HepG2 (cell line): ENCODE measurements around the gene SF1. TPM values are rescaled to one million over a fixed set of nuclear protein-coding genes. Genes with fewer than 3 reads are reported as not detected.

Experiments used
- ATAC-seq: fragments of 200-7000 bp; cut with Tn5 transposase; 3 replicates; pipeline ENCODE4 v1.9.1; 2020; ENCODE audit warnings: mild to moderate bottlenecking, moderate library complexity
- BruUV-seq: library from RNA; stranded (reverse); fragments of 400-500 nt; replicated peaks from 2 replicates; lab custom pipeline; 2021; lab: Mats Ljungman, UMichigan
- CTCF ChIA-PET: fragments of 300-600 bp; formaldehyde crosslinking; extraction: SDS; loops from one replicate; lab custom pipeline; 2021; ENCODE audit warnings: low total read pairs, inconsistent platforms, low intra/inter-chr PET ratio; lab: Yijun Ruan, JAX
- POLR2A ChIA-PET: fragments of 350-600 bp; sonication (Branson Sonifier 250); formaldehyde crosslinking; loops from one replicate; lab custom pipeline; 2020; ENCODE audit warnings: antibody characterized with exemption, inconsistent platforms; lab: Yijun Ruan, JAX
- DNase-seq: peaks from one replicate; pipeline ENCODE4 v3.0.0-alpha.2; 2015; ENCODE audit warnings: low spot score
- FAIRE-seq: peaks from 3 replicates; lab custom pipeline; 2011; peaks lifted over from hg19 to GRCh38; lab: Jason Lieb, UNC
- H2AFZ ChIP-seq: one replicate; pipeline ENCODE4 v1.6.1; 2011; ENCODE audit warnings: low read length, inconsistent platforms
- H3K27ac ChIP-seq: fragments of 300-600 bp; 3 replicates; pipeline ENCODE4 v1.8.0; 2011; ENCODE audit warnings: mixed run types, mild to moderate bottlenecking, mixed read lengths, low read length, inconsistent platforms; ENCODE audit not compliant: insufficient read depth; ENCODE audit errors: extremely low read length
- H3K27me3 ChIP-seq, 2 experiments: fragments of 200-600 bp in 1 of 2; 2 replicates in 1 of 2; 3 replicates in 1 of 2; pipeline versions ENCODE4 v1.6.0 to v1.8.0; 2011; ENCODE audit warnings: low read length in 2 of 2, mild to moderate bottlenecking in 2 of 2, moderate library complexity in 2 of 2, inconsistent platforms in 1 of 2; ENCODE audit not compliant: insufficient read depth in 2 of 2, control insufficient read depth in 1 of 2
- H3K36me3 ChIP-seq, 2 experiments: fragments of 200-600 bp in 1 of 2; replicated peaks in 1 of 2; 2 replicates in 1 of 2; 3 replicates in 1 of 2; pipeline versions ENCODE4 v1.5.1 to v1.8.0; 2011; ENCODE audit warnings: low read length in 2 of 2, inconsistent platforms in 1 of 2; ENCODE audit not compliant: insufficient read depth in 2 of 2, control insufficient read depth in 1 of 2
- H3K4me1 ChIP-seq: 2 replicates; pipeline ENCODE4 v1.5.1; 2012; ENCODE audit warnings: low read length, inconsistent platforms; ENCODE audit not compliant: insufficient read depth
- H3K4me2 ChIP-seq: 2 replicates; pipeline ENCODE4 v1.6.0; 2011; ENCODE audit warnings: low read depth, low read length, inconsistent platforms
- H3K4me3 ChIP-seq, 3 experiments: fragments of 200-600 bp in 1 of 3; sonication (generic), shearing (Covaris generic) in 1 of 3; replicated peaks in 1 of 3; 2 replicates each; pipeline ENCODE4 v1.5.1; 2011 to 2016; ENCODE audit warnings: low read length in 3 of 3, inconsistent platforms in 2 of 3, low read depth in 2 of 3, mild to moderate bottlenecking in 2 of 3, control low read depth in 1 of 3, mixed read lengths in 1 of 3; ENCODE audit not compliant: insufficient read depth in 1 of 3
- H3K79me2 ChIP-seq: one replicate; pipeline ENCODE4 v1.6.1; 2011; ENCODE audit warnings: low read length, inconsistent platforms; ENCODE audit not compliant: insufficient read depth
- H3K9ac ChIP-seq: 2 replicates; pipeline ENCODE4 v1.6.0; 2011; ENCODE audit warnings: mild to moderate bottlenecking, low read depth, low read length, inconsistent platforms; ENCODE audit not compliant: insufficient read depth
- H3K9me3 ChIP-seq: 2 replicates; pipeline ENCODE4 v1.5.1; 2012; ENCODE audit warnings: mild to moderate bottlenecking, low read length
- H4K20me1 ChIP-seq: 2 replicates; pipeline ENCODE4 v1.6.0; 2011; ENCODE audit warnings: inconsistent platforms, mild to moderate bottlenecking, low read length, moderate library complexity; ENCODE audit not compliant: insufficient read depth
- BORCS8-MEF2B ChIP-seq: sonication (generic); formaldehyde crosslinking; IDR thresholded peaks from 2 replicates; pipeline ENCODE4 v1.8.0; 2022; ENCODE audit warnings: mild to moderate bottlenecking, missing genetic modification reagents
- CENPBD1 ChIP-seq: sonication (generic); formaldehyde crosslinking; IDR thresholded peaks from 2 replicates; pipeline ENCODE4 v1.8.0; 2022; ENCODE audit warnings: missing genetic modification reagents, low read depth, mild to moderate bottlenecking, borderline replicate concordance
- ELF3 ChIP-seq: IDR thresholded peaks from 2 replicates; pipeline ENCODE4 v1.6.1; 2016; ENCODE audit warnings: missing genetic modification reagents, missing compliant biosample characterization
- GATAD2A ChIP-seq: IDR thresholded peaks from 2 replicates; pipeline ENCODE4 v1.6.1; 2016
- HNF4A ChIP-seq: sonication (generic); formaldehyde crosslinking; IDR thresholded peaks from 2 replicates; pipeline ENCODE4 v1.4.0; 2020; ENCODE audit warnings: missing genetic modification reagents
- HNRNPL ChIP-seq: fragments of 200-400 bp; formaldehyde crosslinking; IDR thresholded peaks from 2 replicates; pipeline ENCODE4 v1.6.1; 2017; ENCODE audit warnings: mild to moderate bottlenecking, low read depth, low read length
- MEIS1 ChIP-seq: sonication (generic); formaldehyde crosslinking; IDR thresholded peaks from 2 replicates; pipeline ENCODE4 v1.9.0; 2021; ENCODE audit warnings: mild to moderate bottlenecking, missing genetic modification reagents, moderate library complexity, borderline replicate concordance
- MYPOP ChIP-seq: sonication (generic); formaldehyde crosslinking; IDR thresholded peaks from 2 replicates; pipeline ENCODE4 v1.8.1; 2023; ENCODE audit warnings: mild to moderate bottlenecking, moderate library complexity, missing genetic modification reagents
- NR2F1 ChIP-seq, 2 experiments: fragments of 450-650 bp in 1 of 2; formaldehyde crosslinking in 1 of 2; IDR thresholded peaks; 2 replicates each; pipeline versions ENCODE4 v1.5.0 to v1.6.1; 2016 to 2020; ENCODE audit warnings: mild to moderate bottlenecking in 1 of 2, missing compliant biosample characterization in 1 of 2, missing genetic modification reagents in 1 of 2, moderate library complexity in 1 of 2
- POLR2G ChIP-seq: fragments of 200-400 bp; formaldehyde crosslinking; IDR thresholded peaks from 2 replicates; pipeline ENCODE4 v1.6.1; 2018; ENCODE audit warnings: mild to moderate bottlenecking, low read depth, low read length, moderate library complexity
- RXRA ChIP-seq: sonication (generic); formaldehyde crosslinking; IDR thresholded peaks from 2 replicates; pipeline ENCODE4 v1.5.1; 2020; ENCODE audit warnings: missing genetic modification reagents
- SAP130 ChIP-seq: IDR thresholded peaks from 2 replicates; pipeline ENCODE4 v1.6.1; 2016; ENCODE audit warnings: low read depth
- TBX2 ChIP-seq: sonication (generic); formaldehyde crosslinking; IDR thresholded peaks from 2 replicates; pipeline ENCODE4 v1.5.0; 2020; ENCODE audit warnings: missing genetic modification reagents, mild to moderate bottlenecking, borderline replicate concordance
- ZBTB33 ChIP-seq: sonication (generic); formaldehyde crosslinking; IDR thresholded peaks from 2 replicates; pipeline ENCODE4 v1.4.0; 2020; ENCODE audit warnings: missing genetic modification reagents
- ZFY ChIP-seq: sonication (generic); formaldehyde crosslinking; IDR thresholded peaks from 2 replicates; pipeline ENCODE4 v1.4.0; 2020; ENCODE audit warnings: missing genetic modification reagents
- ZNF33B ChIP-seq: sonication (generic); formaldehyde crosslinking; IDR thresholded peaks from 2 replicates; pipeline ENCODE4 v1.5.1; 2020; ENCODE audit warnings: mild to moderate bottlenecking, missing genetic modification reagents
- ZNF501 ChIP-seq: sonication (generic); formaldehyde crosslinking; IDR thresholded peaks from 2 replicates; pipeline ENCODE4 v1.5.1; 2020; ENCODE audit warnings: mild to moderate bottlenecking, moderate library complexity, missing genetic modification reagents
- ZNF777 ChIP-seq: sonication (generic); formaldehyde crosslinking; IDR thresholded peaks from 2 replicates; pipeline ENCODE4 v1.4.0; 2020; ENCODE audit warnings: missing genetic modification reagents
- WGBS: methylation state at CpG from one replicate; pipeline ENCODE4 v1.1.6; 2017; ENCODE audit warnings: low lambda C conversion rate; 5-methylcytosine and 5-hydroxymethylcytosine counted together
- in situ Hi-C: cut with HindIII; loops from 2 replicates; pipeline ENCODE4 v1.10.0; 2017; ENCODE audit warnings: low pct_unique_long_range_greater_than_20kb; ENCODE audit not compliant: extremely low pct_ligation_motif_present
- intact Hi-C: fragments of 100-400 bp; cut with micrococcal nuclease; formaldehyde crosslinking; loops from one replicate; pipeline ENCODE4 v1.10.0; 2022; ENCODE audit not compliant: unreplicated experiment
- polyA plus RNA-seq, 8 experiments: library from polyadenylated mRNA; depleted of rRNA in 3 of 8; stranded (reverse) in 7 of 8; unstranded in 1 of 8; fragments of >200 nt; fragmentation: Illumina TruSeq in 4 of 8; extraction: Trizol in 4 of 8; gene quantifications; 2 replicates each; pipeline versions ENCODE4 v1.2.1 to v1.2.3, GENCODE V29; 2011 to 2016; ENCODE audit warnings: low read depth in 4 of 8, missing spikeins in 1 of 8, mixed read lengths in 1 of 8; ENCODE audit not compliant: insufficient read depth in 1 of 8
- total RNA-seq, 5 experiments: library from RNA; depleted of rRNA; stranded (reverse); fragments of >200 nt; fragmentation: Illumina TruSeq; extraction: Trizol; gene quantifications; 2 replicates each; pipeline ENCODE4 v1.2.3, GENCODE V29; 2016; ENCODE audit warnings: low read depth in 1 of 5

SF1 gene
- total and polyA plus RNA-seq, 2 of the 13 experiments (the other 11 are each of a cell fraction or from before 2014, with no cell fraction given), result 55.5 to 70.4 TPM

- TF ChIP-seq ZBTB33 (peak; percentile 97), MYPOP (CRISPR knock-in tag) (no peak), ELF3 (CRISPR knock-in tag) (no peak), CENPBD1 (CRISPR knock-in tag) (no peak)
- TF ChIP-seq, all 625 proteins: peak for 15
Measured at GRCh38 chr11:64759722-64760719, 18.3 kb downstream of the SF1 start, which contains the start of gene PYGM (continued).

GRCh38 chr11:64759131-64759721 is 19.1 kb downstream of the SF1 start:
- no peak overlapping the region for H3K9ac ChIP-seq
- FAIRE-seq (no peak), DNase-seq (peak; percentile 50), ATAC-seq (peak; percentile 64)
- peak overlapping the region in 1 of 3 experiments; percentile 37; a peak in 3 of 6 replicates for H3K4me3 ChIP-seq
- intact Hi-C loops, result no loop called here
- no peak overlapping the region for H3K27ac ChIP-seq
- H4K20me1 ChIP-seq, result peaks cover 21% of the 10 kb centered on the region
- BruUV-seq, result no TSS peak
- H3K4me1 ChIP-seq, result peaks cover 35% of the 10 kb centered on the region
- 36% methylated on average over 11 of the region's 21 CpGs for WGBS
- no peaks in the 10 kb centered on the region for H3K79me2 ChIP-seq
- H3K36me3 ChIP-seq, result peaks cover 4 to 15% of the 10 kb centered on the region in 2 experiments; a peak in 4 of 5 replicates
- H3K27me3 ChIP-seq, result peaks cover 3 to 15% of the 10 kb centered on the region in 2 experiments; a peak in 3 of 5 replicates
- peak overlapping the region; percentile 59 for H3K4me2 ChIP-seq
- CTCF ChIA-PET, result no interaction called here
- POLR2A ChIA-PET, result interaction anchor here (1.3 to 3.3 kb wide), 2 partner anchors 12 to 20 kb away, joined by 3 to 24 read pairs; partner anchors contain the start of gene SF1
- H3K9me3 ChIP-seq, result no peaks in the 10 kb centered on the region
- H2AFZ ChIP-seq, result no peak overlapping the region
- in situ Hi-C loops, result no loop called here
- TF ChIP-seq ZNF777 (CRISPR knock-in tag), result no peak
- TF ChIP-seq ZNF501 (CRISPR knock-in tag), result 0 out of 2 replicates have a peak, but pooled peaks have one; percentile 16
- peak; percentile 38; the same call in 1 of the 2 replicates for TF ChIP-seq SAP130 (CRISPR knock-in tag)
- TF ChIP-seq HNRNPL, result 0 out of 2 replicates have a peak, but pooled peaks have one; percentile 44
- TF ChIP-seq TBX2 (CRISPR knock-in tag), result 0 out of 2 replicates have a peak, but pooled peaks have one; percentile 7
- TF ChIP-seq RXRA (CRISPR knock-in tag), result peak; percentile 52; the same call in 1 of the 2 replicates
- TF ChIP-seq NR2F1 (CRISPR knock-in tag; IDR thresholded peaks at IDR 0.05), result peak; percentile 34 to 82; a peak in 2 of 4 replicates
- no peak for TF ChIP-seq MEIS1 (CRISPR knock-in tag)
- 0 out of 2 replicates have a peak, but pooled peaks have one; percentile 19 for TF ChIP-seq GATAD2A (CRISPR knock-in tag)
- peak; percentile 47; the same call in 1 of the 2 replicates for TF ChIP-seq ZFY
- no peak for TF ChIP-seq ZNF33B (CRISPR knock-in tag)
- TF ChIP-seq POLR2G, result no peak
- 0 out of 2 replicates have a peak, but pooled peaks have one; percentile 13 for TF ChIP-seq HNF4A
- TF ChIP-seq BORCS8-MEF2B (CRISPR knock-in tag), result no peak
